ENCODE results near the gene EFNB1.

EFNB1 gene

DNA sequence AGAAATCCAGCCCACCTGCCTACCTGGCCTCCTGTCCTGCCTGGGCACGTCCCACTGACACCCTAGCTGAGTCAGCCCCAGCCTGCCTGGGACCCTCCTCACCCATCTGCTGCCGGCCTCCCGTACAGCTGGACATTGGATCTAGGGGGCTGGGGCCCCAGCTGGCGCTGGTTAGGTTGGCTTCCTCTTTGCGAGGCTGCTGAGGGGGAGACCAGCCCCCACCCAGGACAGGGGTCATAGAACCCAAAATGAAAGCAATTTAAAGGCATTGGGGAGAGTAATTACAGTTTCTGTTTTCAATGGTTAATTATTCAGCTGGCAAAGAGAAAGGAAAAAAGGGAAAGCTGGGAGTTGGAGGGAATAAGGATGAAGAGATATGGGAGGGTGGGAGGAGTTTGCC is 15.8 kb downstream of the EFNB1 start:
- DNase-seq: no peak

DNA sequence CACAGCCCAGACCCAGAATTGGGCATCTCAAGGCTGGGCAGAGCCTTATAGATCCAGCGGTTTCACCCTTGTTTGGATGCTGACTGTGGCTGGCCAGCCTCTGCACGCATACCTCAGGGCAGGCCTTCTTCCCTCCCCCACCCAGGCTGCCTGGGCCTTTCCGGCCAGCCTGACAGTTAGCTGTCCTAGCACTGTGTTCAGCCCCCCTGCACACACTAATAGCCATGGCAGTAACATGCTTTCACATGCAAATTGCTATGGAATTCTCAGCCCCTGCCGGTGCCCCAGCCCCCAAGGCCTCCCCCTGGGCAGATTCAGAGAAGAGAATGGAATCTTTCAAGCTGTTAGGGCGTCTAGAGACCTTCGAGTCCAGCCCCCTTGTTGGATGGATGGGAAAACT is 17.7 kb downstream of the EFNB1 start:
- DNase-seq: no peak

GRCh38 chrX:68847172-68847571 is 18.4 kb downstream of the EFNB1 start:
- no peak for DNase-seq

- no peak for DNase-seq
These were observed 19.5 kb downstream of the EFNB1 start for GRCh38 chrX:68848189-68848940.

GRCh38 chrX:68851082-68851481 is 22.3 kb downstream of the EFNB1 start:
- no peak for DNase-seq

GRCh38 chrX:68852046-68852445 is 23.2 kb downstream of the EFNB1 start:
- no peak for DNase-seq

DNA sequence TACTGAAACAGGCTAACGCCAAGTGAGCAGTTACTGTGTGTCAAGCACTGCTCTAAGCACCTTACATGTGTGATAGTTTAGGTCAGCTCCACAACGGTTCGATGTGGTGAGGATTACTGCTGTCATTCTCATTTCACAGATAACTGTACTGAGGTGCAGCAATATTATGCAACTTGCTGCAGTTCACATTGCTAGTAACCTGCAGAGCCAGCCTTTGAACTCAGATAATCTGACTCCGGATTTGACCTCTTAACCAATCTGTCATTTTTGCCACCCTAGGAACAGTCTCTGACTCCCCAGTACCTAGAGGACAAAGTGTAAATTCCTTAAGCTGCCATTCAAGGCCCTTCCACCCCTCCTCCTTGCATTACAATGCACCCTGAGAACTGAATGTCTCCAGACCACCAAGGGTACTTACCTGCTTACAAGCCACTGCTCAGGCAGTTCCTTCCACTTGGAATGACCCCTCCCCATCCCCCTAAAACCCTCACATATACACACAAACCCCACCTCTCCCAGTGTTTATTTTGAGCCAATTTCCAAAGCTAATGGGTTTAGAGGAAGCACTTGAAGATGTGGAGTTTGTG is 24.9 kb downstream of the EFNB1 start:
- no peak for DNase-seq

DNA sequence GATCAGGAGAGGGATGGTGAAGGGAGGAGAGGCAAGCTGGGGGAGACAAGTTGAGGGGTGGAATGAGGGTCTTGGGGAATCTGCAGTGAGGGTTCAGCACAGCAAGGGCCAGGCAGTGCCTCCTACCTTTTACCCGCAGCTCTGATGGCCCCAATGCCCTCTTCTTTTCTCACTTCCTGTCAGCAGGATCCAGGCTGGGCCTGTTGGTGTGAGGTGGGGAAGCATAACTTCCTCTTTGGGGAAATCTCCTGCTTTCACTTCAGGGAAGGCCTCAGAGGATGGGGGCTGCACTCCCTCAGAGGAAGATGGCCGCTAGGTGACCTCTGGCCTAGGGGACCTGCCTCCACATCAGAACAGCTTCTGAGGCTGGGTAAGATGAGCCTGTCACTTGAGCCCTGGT is 36.5 kb downstream of the EFNB1 start:
- no peak for DNase-seq

DNA sequence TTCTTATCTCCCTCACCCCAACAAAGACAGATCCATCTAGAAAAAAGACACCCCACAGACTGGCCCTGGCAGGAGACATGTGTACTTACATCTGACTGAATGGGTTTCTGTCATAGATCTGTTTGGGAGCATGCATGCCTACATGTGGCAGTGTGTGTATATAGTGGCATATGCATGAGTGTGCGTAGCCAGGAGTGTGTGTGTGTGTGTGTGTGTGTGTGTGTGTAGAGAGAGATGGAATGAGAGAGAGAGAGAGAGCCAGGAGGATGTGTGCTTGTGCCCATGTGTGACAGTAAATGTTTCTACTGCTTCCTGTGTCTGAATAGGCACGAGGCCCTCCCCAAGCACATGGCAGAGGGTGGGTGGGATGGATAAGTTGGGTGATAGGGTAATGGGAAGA is 37.1 kb downstream of the EFNB1 start:
- DNase-seq: no peak

DNA sequence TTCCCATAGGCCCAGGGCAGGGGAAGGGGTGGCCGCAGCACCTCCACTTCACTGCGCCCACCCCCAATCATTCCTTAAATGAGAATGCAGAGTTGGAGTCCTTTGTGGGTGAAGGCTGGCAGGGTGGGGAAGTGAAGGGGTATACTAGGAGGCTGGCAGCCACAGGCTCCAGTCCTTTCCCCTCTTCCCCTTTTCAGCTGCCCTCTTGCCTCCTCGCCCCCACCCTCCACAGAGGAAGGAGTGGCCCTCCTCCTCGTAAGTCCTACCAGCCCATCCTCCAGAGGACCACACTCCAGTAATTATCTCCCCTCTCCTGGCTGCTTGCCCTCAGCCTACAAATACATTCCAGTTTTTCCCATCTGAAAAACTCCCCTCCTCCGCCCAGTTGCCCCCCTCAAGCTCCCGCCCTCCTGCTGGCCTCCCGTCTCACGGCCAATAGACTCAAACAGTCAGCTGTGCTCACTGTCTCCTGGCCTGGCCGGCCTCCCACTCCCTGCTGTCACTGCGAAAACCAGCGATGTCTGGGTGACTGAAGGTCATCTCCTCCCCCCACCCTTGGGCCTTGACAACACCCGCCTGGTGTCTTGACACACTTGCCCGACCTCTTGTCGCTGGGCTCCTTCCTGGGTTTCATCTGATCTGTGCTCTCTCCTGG is 38.8 kb downstream of the EFNB1 start:
- no peak for DNase-seq

DNA sequence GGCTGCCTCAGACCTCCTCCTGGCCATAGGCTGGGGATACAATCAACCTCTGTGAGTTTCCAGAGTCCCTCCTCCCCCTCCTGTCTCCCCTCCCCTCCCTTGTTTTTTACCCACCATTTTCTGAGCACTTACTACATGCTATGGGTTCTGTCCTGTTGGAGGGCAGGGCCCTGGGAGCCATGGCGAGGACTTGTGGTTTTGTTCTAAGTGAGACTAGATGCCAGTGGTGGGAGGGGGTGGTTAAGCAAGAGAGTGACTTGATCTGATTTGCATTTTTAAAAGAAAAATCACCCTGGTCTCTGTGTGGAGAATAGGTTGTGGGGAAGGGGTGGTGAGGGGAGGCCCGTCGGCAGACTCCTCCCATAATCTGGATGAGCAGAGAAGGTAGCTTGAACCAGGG is 39.5 kb downstream of the EFNB1 start:
- no peak for DNase-seq

GRCh38 chrX:68868902-68869800 is 40.3 kb downstream of the EFNB1 start:
- no peak for DNase-seq

- no peak for DNase-seq
These were observed 41.5 kb downstream of the EFNB1 start for GRCh38 chrX:68870357-68870756.

DNA sequence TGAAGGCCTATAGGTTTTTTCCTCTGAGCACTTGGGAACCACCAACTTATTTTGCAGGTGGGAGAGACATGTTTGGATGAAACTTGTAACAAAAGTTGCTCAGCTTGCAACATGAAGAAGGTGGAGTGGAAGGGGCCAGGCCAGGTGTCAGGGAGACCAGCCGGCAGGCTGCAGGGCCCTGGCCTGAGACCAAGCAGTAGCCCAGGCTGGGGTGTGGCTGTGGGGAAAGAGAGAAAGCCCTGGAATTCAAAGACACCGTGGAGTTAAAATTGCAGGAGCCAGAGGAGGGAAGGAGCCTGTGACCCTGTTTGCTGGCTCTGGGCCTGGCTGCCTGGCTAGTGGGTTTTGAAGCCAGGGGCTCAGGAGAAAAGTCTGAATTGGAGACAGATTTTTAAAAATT is 43.4 kb downstream of the EFNB1 start:
- DNase-seq: no peak

GRCh38 chrX:68874076-68874475 is 45.3 kb downstream of the EFNB1 start:
- no peak for DNase-seq

- DNase-seq: no peak
These were observed 47.9 kb downstream of the EFNB1 start for GRCh38 chrX:68876731-68877130.

GRCh38 chrX:68877606-68878005 is 48.8 kb downstream of the EFNB1 start:
- DNase-seq: no peak

GRCh38 chrX:68878977-68879645 is 50.3 kb downstream of the EFNB1 start:
- no peak for DNase-seq

GRCh38 chrX:68880846-68881552 is 52.2 kb downstream of the EFNB1 start:
- no peak for DNase-seq

- no peak for DNase-seq
These were observed 53.1 kb downstream of the EFNB1 start for GRCh38 chrX:68881911-68882310.

- no peak for DNase-seq
These were observed 55.0 kb downstream of the EFNB1 start for GRCh38 chrX:68883800-68884199.

- no peak for DNase-seq
These were observed 60.4 kb downstream of the EFNB1 start for GRCh38 chrX:68889249-68889648.
